SK-N-SH treated with all-trans-retinoic acid at 6 μM for 48 hours (cell line): ENCODE data around the gene RBP5.

Experiments used
- ATAC-seq: fragments of 200-7000 bp; cut with Tn5 transposase; 3 replicates; pipeline ENCODE4 v1.9.1; 2020; ENCODE audit warnings: mild to moderate bottlenecking, moderate library complexity
- ARNTL ChIP-seq: fragments of 450-650 bp; formaldehyde crosslinking; IDR thresholded peaks from 2 replicates; pipeline ENCODE4 v1.5.0; 2020; ENCODE audit warnings: low read depth, mild to moderate bottlenecking, moderate library complexity, borderline replicate concordance
- CSDC2 ChIP-seq: fragments of 250-450 bp; sonication (Bioruptor Pico); IDR thresholded peaks from 2 replicates; pipeline ENCODE4 v1.5.0; 2020; ENCODE audit warnings: mild to moderate bottlenecking, moderate library complexity
- GLIS3 ChIP-seq: fragments of 250-450 bp; sonication (Bioruptor Pico); IDR thresholded peaks from 2 replicates; pipeline ENCODE4 v1.5.0; 2020; ENCODE audit warnings: mild to moderate bottlenecking, moderate library complexity
- ISL1 ChIP-seq: fragments of 250-450 bp; sonication (Bioruptor Pico); IDR thresholded peaks from 2 replicates; pipeline ENCODE4 v2.1.2; 2022; ENCODE audit warnings: mild to moderate bottlenecking, moderate library complexity
- OSR1 ChIP-seq: fragments of 250-450 bp; sonication (Bioruptor Pico); IDR thresholded peaks from 2 replicates; pipeline ENCODE4 v1.8.0; 2022; ENCODE audit warnings: moderate library complexity, mild to moderate bottlenecking, inconsistent platforms
- POU6F1 ChIP-seq: fragments of 250-450 bp; sonication (Bioruptor Pico); IDR thresholded peaks from 2 replicates; pipeline ENCODE4 v1.8.0; 2021; ENCODE audit warnings: low read depth, mild to moderate bottlenecking, moderate library complexity, borderline replicate concordance
- PPARA ChIP-seq: fragments of 250-450 bp; sonication (Bioruptor Pico); IDR thresholded peaks from 2 replicates; pipeline ENCODE4 v1.5.0; 2020; ENCODE audit warnings: mild to moderate bottlenecking, borderline replicate concordance
- RARB ChIP-seq: fragments of 250-450 bp; sonication (Bioruptor Pico); IDR thresholded peaks from 2 replicates; pipeline ENCODE4 v1.8.0; 2021; ENCODE audit warnings: mild to moderate bottlenecking, moderate library complexity
- SNAI2 ChIP-seq: fragments of 250-450 bp; sonication (Bioruptor Pico); IDR thresholded peaks from 2 replicates; pipeline ENCODE4 v1.5.0; 2020; ENCODE audit warnings: mild to moderate bottlenecking, moderate library complexity
- TOX ChIP-seq: fragments of 250-450 bp; sonication (Bioruptor Pico); IDR thresholded peaks from 2 replicates; pipeline ENCODE4 v1.8.0; 2021; ENCODE audit warnings: mild to moderate bottlenecking, moderate library complexity, borderline replicate concordance
- ZC3H10 ChIP-seq: fragments of 250-450 bp; sonication (Bioruptor Pico); IDR thresholded peaks from 2 replicates; pipeline ENCODE4 v1.5.1; 2021; ENCODE audit warnings: mild to moderate bottlenecking, moderate library complexity
- ZFP3 ChIP-seq: fragments of 250-450 bp; sonication (Bioruptor Pico); IDR thresholded peaks from 2 replicates; pipeline ENCODE4 v1.5.0; 2020; ENCODE audit warnings: mild to moderate bottlenecking, moderate library complexity
- ZFP30 ChIP-seq: fragments of 450-650 bp; formaldehyde crosslinking; IDR thresholded peaks from 2 replicates; pipeline ENCODE4 v1.5.0; 2022; ENCODE audit warnings: mild to moderate bottlenecking, moderate library complexity
- ZNF565 ChIP-seq: fragments of 450-650 bp; formaldehyde crosslinking; conservative IDR thresholded peaks from 2 replicates; pipeline ENCODE4 v1.5.0; 2020; ENCODE audit warnings: low read depth, mild to moderate bottlenecking, moderate library complexity
- ZNF8 ChIP-seq: fragments of 450-650 bp; formaldehyde crosslinking; IDR thresholded peaks from 2 replicates; pipeline ENCODE4 v1.5.0; 2020; ENCODE audit warnings: mild to moderate bottlenecking, moderate library complexity
- TF ChIP-seq, protein P1 (sequence below): fragments of 250-450 bp; sonication (Bioruptor Pico); IDR thresholded peaks from 2 replicates; pipeline ENCODE4 v1.5.1; 2020; ENCODE audit warnings: low read depth, mild to moderate bottlenecking, moderate library complexity
- TF ChIP-seq, protein P2 (sequence below): fragments of 250-450 bp; sonication (Bioruptor Pico); IDR thresholded peaks from 2 replicates; pipeline ENCODE4 v1.5.0; 2020; ENCODE audit warnings: mild to moderate bottlenecking, moderate library complexity
- TF ChIP-seq, protein P3 (sequence below): fragments of 250-450 bp; sonication (Bioruptor Pico); IDR thresholded peaks from 2 replicates; pipeline ENCODE4 v1.5.1; 2021; ENCODE audit warnings: mild to moderate bottlenecking, moderate library complexity
- TF ChIP-seq, protein P4 (sequence below): fragments of 250-450 bp; sonication (Bioruptor Pico); IDR thresholded peaks from 2 replicates; pipeline ENCODE4 v1.8.0; 2020; ENCODE audit warnings: mild to moderate bottlenecking, moderate library complexity, borderline replicate concordance

RBP5 gene

GRCh38 chr12:7161811-7162210, 33.1 kb upstream of the RBP5 start (continued):
- TF ChIP-seq SNAI2 (CRISPR knock-in tag) = no peak
- TF ChIP-seq ZFP3 (CRISPR knock-in tag) = no peak
- TF ChIP-seq, protein P1, sequence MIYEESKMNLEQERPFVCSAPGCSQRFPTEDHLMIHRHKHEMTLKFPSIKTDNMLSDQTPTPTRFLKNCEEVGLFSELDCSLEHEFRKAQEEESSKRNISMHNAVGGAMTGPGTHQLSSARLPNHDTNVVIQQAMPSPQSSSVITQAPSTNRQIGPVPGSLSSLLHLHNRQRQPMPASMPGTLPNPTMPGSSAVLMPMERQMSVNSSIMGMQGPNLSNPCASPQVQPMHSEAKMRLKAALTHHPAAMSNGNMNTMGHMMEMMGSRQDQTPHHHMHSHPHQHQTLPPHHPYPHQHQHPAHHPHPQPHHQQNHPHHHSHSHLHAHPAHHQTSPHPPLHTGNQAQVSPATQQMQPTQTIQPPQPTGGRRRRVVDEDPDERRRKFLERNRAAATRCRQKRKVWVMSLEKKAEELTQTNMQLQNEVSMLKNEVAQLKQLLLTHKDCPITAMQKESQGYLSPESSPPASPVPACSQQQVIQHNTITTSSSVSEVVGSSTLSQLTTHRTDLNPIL (CRISPR knock-in tag) = no peak
- TF ChIP-seq, all 23 proteins: peak for 0

DNA sequence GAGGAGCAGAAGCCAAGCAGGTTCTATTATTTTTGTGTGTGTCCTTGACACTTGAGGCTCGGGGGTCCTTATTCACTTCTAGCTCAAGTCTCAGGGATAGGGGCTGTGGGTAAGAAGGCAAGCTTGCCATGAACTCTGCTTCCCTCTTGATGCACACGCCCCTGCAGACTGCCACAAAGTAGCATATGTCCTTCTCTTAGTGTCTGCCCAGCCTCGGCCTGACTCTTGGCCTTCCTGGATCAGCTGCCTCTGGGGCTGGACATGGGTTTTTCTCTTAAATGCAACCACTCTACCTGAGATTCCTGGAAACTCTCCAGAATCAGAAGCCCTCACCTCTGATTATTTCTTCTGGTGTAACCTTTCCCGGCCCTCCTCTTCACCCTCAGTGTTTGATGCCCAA, 32.6 kb upstream of the RBP5 start:
- TF ChIP-seq ZC3H10 (no peak), ZFP3 (CRISPR knock-in tag) (no peak), TOX (no peak)
- no peak for ATAC-seq

DNA sequence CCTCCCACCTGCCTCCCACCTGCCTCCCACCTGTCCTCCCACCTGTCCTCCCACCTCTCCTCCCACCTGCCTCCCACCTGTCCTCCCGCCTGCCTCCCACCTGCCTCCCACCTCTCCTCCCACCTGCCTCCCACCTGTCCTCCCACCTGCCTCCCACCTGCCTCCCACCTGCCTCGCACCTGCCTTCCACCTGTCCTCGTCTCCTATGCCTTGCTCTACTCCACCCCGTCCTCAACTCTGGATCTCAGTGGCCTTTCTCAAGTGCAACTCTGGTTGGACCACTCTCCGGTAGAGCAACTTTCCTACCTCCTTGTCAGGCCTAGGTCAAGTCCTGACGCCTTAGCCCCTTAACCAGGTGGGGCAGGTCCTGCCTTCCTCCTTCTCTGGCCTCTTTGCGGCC, 31.5 kb upstream of the RBP5 start:
- no peak for ATAC-seq
- TF ChIP-seq OSR1 (CRISPR knock-in tag) (no peak), POU6F1 (CRISPR knock-in tag) (no peak), GLIS3 (CRISPR knock-in tag) (no peak)

DNA sequence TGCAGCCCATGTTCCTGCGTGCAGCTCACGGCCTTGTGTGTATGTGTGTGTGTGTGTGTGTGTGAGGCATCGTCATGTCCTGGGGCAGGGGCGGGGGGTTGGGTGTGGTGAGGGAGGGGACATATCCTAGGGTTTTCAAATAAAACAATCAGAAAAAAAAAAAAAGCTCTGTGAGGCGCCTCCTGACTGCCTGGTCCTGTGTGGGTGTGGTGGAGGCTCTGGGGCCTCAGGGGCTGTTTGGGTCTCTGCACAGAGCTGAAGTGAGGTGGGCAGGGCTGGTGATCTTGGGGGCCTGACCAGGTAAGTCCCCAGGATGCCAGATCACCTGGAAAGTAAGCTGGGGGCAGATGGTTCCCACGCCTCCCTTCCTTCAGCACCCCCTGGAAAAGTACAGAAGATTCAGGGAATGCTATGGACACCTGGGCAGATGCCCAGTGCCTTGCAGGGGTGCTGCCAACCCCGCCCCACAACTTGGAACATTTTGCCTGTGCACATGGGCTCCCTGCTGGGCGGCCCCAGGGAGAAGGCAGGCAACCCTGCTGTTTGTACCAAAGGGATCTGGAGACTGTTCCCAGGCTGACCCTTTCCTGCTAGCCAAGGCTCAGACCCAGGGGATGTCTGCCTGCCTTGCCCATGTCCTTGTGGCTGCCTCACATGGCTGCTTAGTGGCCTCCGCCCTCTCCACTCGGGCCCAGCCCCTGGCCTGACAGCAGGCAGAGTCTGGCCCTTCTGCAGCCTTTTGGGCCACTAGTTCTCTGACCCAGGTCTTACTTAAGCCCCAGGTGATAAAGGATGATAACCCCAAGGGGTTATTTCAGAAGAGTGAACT, 30.3 kb upstream of the RBP5 start:
- no peak for ATAC-seq
- TF ChIP-seq, protein P2, sequence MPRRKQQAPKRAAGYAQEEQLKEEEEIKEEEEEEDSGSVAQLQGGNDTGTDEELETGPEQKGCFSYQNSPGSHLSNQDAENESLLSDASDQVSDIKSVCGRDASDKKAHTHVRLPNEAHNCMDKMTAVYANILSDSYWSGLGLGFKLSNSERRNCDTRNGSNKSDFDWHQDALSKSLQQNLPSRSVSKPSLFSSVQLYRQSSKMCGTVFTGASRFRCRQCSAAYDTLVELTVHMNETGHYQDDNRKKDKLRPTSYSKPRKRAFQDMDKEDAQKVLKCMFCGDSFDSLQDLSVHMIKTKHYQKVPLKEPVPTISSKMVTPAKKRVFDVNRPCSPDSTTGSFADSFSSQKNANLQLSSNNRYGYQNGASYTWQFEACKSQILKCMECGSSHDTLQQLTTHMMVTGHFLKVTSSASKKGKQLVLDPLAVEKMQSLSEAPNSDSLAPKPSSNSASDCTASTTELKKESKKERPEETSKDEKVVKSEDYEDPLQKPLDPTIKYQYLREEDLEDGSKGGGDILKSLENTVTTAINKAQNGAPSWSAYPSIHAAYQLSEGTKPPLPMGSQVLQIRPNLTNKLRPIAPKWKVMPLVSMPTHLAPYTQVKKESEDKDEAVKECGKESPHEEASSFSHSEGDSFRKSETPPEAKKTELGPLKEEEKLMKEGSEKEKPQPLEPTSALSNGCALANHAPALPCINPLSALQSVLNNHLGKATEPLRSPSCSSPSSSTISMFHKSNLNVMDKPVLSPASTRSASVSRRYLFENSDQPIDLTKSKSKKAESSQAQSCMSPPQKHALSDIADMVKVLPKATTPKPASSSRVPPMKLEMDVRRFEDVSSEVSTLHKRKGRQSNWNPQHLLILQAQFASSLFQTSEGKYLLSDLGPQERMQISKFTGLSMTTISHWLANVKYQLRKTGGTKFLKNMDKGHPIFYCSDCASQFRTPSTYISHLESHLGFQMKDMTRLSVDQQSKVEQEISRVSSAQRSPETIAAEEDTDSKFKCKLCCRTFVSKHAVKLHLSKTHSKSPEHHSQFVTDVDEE (CRISPR knock-in tag) = no peak
- TF ChIP-seq ZNF565 (CRISPR knock-in tag) (no peak), ARNTL (no peak), ZNF8 (no peak), POU6F1 (CRISPR knock-in tag) (no peak), ZC3H10 (no peak), ZFP3 (CRISPR knock-in tag) (no peak), ISL1 (CRISPR knock-in tag) (no peak), GLIS3 (CRISPR knock-in tag) (no peak), ZFP30 (no peak), TOX (no peak), OSR1 (CRISPR knock-in tag) (no peak), PPARA (CRISPR knock-in tag) (no peak), RARB (no peak), CSDC2 (CRISPR knock-in tag) (no peak)
- TF ChIP-seq, protein P1 (CRISPR knock-in tag) = no peak
- TF ChIP-seq, protein P3, sequence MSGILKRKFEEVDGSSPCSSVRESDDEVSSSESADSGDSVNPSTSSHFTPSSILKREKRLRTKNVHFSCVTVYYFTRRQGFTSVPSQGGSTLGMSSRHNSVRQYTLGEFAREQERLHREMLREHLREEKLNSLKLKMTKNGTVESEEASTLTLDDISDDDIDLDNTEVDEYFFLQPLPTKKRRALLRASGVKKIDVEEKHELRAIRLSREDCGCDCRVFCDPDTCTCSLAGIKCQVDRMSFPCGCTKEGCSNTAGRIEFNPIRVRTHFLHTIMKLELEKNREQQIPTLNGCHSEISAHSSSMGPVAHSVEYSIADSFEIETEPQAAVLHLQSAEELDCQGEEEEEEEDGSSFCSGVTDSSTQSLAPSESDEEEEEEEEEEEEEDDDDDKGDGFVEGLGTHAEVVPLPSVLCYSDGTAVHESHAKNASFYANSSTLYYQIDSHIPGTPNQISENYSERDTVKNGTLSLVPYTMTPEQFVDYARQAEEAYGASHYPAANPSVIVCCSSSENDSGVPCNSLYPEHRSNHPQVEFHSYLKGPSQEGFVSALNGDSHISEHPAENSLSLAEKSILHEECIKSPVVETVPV = no peak
- TF ChIP-seq, protein P4, sequence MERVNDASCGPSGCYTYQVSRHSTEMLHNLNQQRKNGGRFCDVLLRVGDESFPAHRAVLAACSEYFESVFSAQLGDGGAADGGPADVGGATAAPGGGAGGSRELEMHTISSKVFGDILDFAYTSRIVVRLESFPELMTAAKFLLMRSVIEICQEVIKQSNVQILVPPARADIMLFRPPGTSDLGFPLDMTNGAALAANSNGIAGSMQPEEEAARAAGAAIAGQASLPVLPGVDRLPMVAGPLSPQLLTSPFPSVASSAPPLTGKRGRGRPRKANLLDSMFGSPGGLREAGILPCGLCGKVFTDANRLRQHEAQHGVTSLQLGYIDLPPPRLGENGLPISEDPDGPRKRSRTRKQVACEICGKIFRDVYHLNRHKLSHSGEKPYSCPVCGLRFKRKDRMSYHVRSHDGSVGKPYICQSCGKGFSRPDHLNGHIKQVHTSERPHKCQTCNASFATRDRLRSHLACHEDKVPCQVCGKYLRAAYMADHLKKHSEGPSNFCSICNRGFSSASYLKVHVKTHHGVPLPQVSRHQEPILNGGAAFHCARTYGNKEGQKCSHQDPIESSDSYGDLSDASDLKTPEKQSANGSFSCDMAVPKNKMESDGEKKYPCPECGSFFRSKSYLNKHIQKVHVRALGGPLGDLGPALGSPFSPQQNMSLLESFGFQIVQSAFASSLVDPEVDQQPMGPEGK (CRISPR knock-in tag) = no peak
